Renal cortex interstitium (tissue), 11 donors: Measurements from ENCODE around the gene GAS2L1. TPM values are rescaled to one million over a fixed set of nuclear protein-coding genes. Genes with fewer than 3 reads are reported as not detected.
"Not testable (repeated sequence)": the region's sequence is repeated elsewhere in the genome, so short reads cannot be mapped to it uniquely, and the experiment has no call there.

Experiments
- DNase-seq, 11 donors: peaks; one replicate each; pipeline ENCODE4 v3.0.0-alpha.2; 2013; ENCODE audit warnings: low read depth in 9 of 11, low spot score in 4 of 11; ENCODE audit errors: extremely low read depth in 1 of 11
- polyA plus RNA-seq, 3 donors: library from polyadenylated mRNA; unstranded; fragments of 120-200 nt; gene quantifications; one replicate each; pipeline ENCODE4 v1.2.1, GENCODE V29; 2013; ENCODE audit not compliant: insufficient read length in 3 of 3

Gene GAS2L1
- polyA plus RNA-seq, 3 donors = 5.5 to 9.1 (median 7.3) TPM

- DNase-seq = no peak
Measured at GRCh38 chr22:29348041-29348440, 41.6 kb downstream of the GAS2L1 start.

- DNase-seq = no peak
Measured at GRCh38 chr22:29348956-29349355, 42.5 kb downstream of the GAS2L1 start.

GRCh38 chr22:29351042-29351441 lies 44.6 kb downstream of the GAS2L1 start:
- DNase-seq = no peak

- no peak for DNase-seq
Measured at GRCh38 chr22:29351891-29352290, 45.4 kb downstream of the GAS2L1 start.

GRCh38 chr22:29352778-29353177 lies 46.3 kb downstream of the GAS2L1 start:
- DNase-seq = no peak

- peak in 1 of 11 donors; percentile 9 for DNase-seq
Measured at GRCh38 chr22:29353286-29353685, 46.8 kb downstream of the GAS2L1 start.

- no peak for DNase-seq
Measured at GRCh38 chr22:29353860-29354259, 47.4 kb downstream of the GAS2L1 start.

- not testable (repeated sequence) for DNase-seq
Measured at GRCh38 chr22:29357193-29357890, 50.9 kb downstream of the GAS2L1 start.

GRCh38 chr22:29359469-29359868 lies 53.0 kb downstream of the GAS2L1 start:
- peak in 7 of 11 donors; percentile 5 to 28 (median 17) for DNase-seq

Other genes starting within 250 kb of the GAS2L1 start
- 1 to 10 TPM; 1.3 to 1.8 (median 1.7) TPM for gene C22orf31, start 244.8 kb upstream of the GAS2L1 start, polyA plus RNA-seq
- 10 to 100 TPM; 21.7 to 23.7 (median 23.3) TPM for gene KREMEN1, start 233.6 kb upstream of the GAS2L1 start, polyA plus RNA-seq
- gene EMID1, start 100.8 kb upstream of the GAS2L1 start, polyA plus RNA-seq = 100 to 1,000 TPM in 1 of 3 donors, 10 to 100 TPM in 2; 59.9 to 106 (median 88.8) TPM
- gene RHBDD3, start 38.7 kb upstream of the GAS2L1 start, polyA plus RNA-seq = 10 to 100 TPM; 21.4 to 35.0 (median 32.4) TPM
- gene EWSR1, start 38.4 kb upstream of the GAS2L1 start, polyA plus RNA-seq = 100 to 1,000 TPM; 340 to 350 (median 343) TPM
- under 1 TPM; 0.12 to 0.32 (median 0.20) TPM for gene RASL10A, start 9.0 kb downstream of the GAS2L1 start, polyA plus RNA-seq
- 10 to 100 TPM; 42.8 to 46.8 (median 43.9) TPM for gene AP1B1, start 81.9 kb downstream of the GAS2L1 start, polyA plus RNA-seq
- 1 to 10 TPM; 1.1 to 1.2 (median 1.2) TPM for gene RFPL1, start 131.9 kb downstream of the GAS2L1 start, polyA plus RNA-seq
- 1 to 10 TPM; 8.0 to 8.6 (median 8.4) TPM for gene NEFH, start 173.6 kb downstream of the GAS2L1 start, polyA plus RNA-seq
- 10 to 100 TPM; 31.6 to 34.2 (median 31.7) TPM for gene THOC5, start 247.1 kb downstream of the GAS2L1 start, polyA plus RNA-seq